Ovary (tissue), 9 donors: ENCODE data around the gene CCR1. TPM values are rescaled to one million over a fixed set of nuclear protein-coding genes. Genes with fewer than 3 reads are reported as not detected.

Experiments used
- DNase-seq, 5 donors: peaks; one replicate each; pipeline ENCODE4 v3.0.0-alpha.2; 2019 to 2020
- H3K27ac ChIP-seq, 2 donors: fragments of 200-600 bp; one replicate each; pipeline versions ENCODE4 v1.5.1 to v1.8.0; 2019 to 2022
- H3K27me3 ChIP-seq: fragments of 200-600 bp; one replicate; pipeline ENCODE4 v1.8.0; 2022
- H3K36me3 ChIP-seq: fragments of 200-600 bp; sonication (generic); one replicate; pipeline ENCODE4 v1.5.1; 2019
- H3K4me1 ChIP-seq: one replicate; pipeline ENCODE4 v1.8.1; 2013; ENCODE audit warnings: mild to moderate bottlenecking, moderate library complexity; ENCODE audit not compliant: insufficient read depth
- H3K4me3 ChIP-seq: fragments of 200-600 bp; sonication (generic); one replicate; pipeline ENCODE4 v1.5.1; 2017
- H3K9me3 ChIP-seq, 2 donors: fragments of 200-600 bp in 1 of 2; sonication (generic) in 1 of 2; one replicate each; pipeline versions ENCODE4 v1.5.1 to v1.8.1; 2013 to 2019; ENCODE audit warnings: mild to moderate bottlenecking in 1 of 2, moderate library complexity in 1 of 2
- EP300 ChIP-seq: sonication (generic); formaldehyde crosslinking; IDR thresholded peaks from one replicate; pipeline ENCODE4 v1.6.1; 2017; ENCODE audit warnings: antibody characterized with exemption
- POLR2A ChIP-seq: fragments of 450-650 bp; IDR thresholded peaks from one replicate; pipeline ENCODE4 v1.6.1; 2017; ENCODE audit warnings: antibody characterized with exemption, mild to moderate bottlenecking, moderate library complexity
- WGBS, 3 donors: extraction: QIAGEN DNeasy Blood & Tissue Kit in 1 of 3; methylation state at CpG; one replicate each; pipeline versions ENCODE4 v1.1.5 to v1.1.7; 2013 to 2017; 5-methylcytosine and 5-hydroxymethylcytosine counted together
- intact Hi-C, 4 donors: fragments of 100-400 bp; cut with DNase I; formaldehyde crosslinking; loops; one replicate each; pipeline versions ENCODE4 v1.11.0 to v1.15.1; 2022 to 2023
- polyA plus RNA-seq, 2 donors: library from polyadenylated mRNA; stranded (reverse); fragments of 200-250 nt in 1 of 2; fragments of 350-450 nt in 1 of 2; fragmentation: Illumina TruSeq in 1 of 2; extraction: RNeasy Lipid Tissue Mini Kit (QIAGEN cat#74804) in 1 of 2; gene quantifications; one replicate each; pipeline ENCODE4 v1.2.3, GENCODE V29; 2013 to 2014
- total RNA-seq, 7 donors: library from RNA; depleted of rRNA in 2 of 7; stranded (reverse); fragments of >200 nt in 2 of 7; fragmentation: NEBNext Ultra II Directional in 3 of 7; extraction: Animal tissue kit (Norgen Biotek cat#: 25700) in 3 of 7; gene quantifications; one replicate each; pipeline versions ENCODE4 v1.1.0 to v1.2.4, GENCODE V29; 2016 to 2023
- TF ChIP-seq, protein P1 (sequence below), 3 donors: fragments of 450-650 bp in 2 of 3; fragments of 200-600 bp in 1 of 3; IDR thresholded peaks; one replicate each; pipeline versions ENCODE4 v1.5.1 to v1.8.0; 2016 to 2022; ENCODE audit warnings: antibody characterized with exemption in 3 of 3, mild to moderate bottlenecking in 1 of 3
- donor health status: DM: no; HTN: no; CAD: no; lungs with moderate emphysema.
- donor health status: DM: no; HTN: no; CAD: no.
- donor health status: Bipolar disorder and iron deficiency.
- donor health status: DM: yes; HTN: yes; CAD: no.
- donor health status: DM: no; HTN: no; CAD: no.
- donor health status: DM: yes; HTN: yes; CAD: no.

CCR1 gene
- total and polyA plus RNA-seq, 9 donors: 2.1 to 14.6 (median 3.5) TPM

GRCh38 chr3:46205286-46205960 is 2.7 kb downstream of the CCR1 start:
- intact Hi-C loops: no loop called here
- Histone ChIP-seq H3K27ac (no peak overlapping the region), H3K36me3 (no peaks in the 10 kb centered on the region), H3K4me1 (no peaks in the 10 kb centered on the region), H3K9me3 (no peaks in the 10 kb centered on the region), H3K4me3 (no peak overlapping the region), H3K27me3 (no peaks in the 10 kb centered on the region)
- WGBS, 3 donors: 43 to 70% (median 47%) methylated on average over 2 of the region's 2 CpGs
- TF ChIP-seq, protein P1, sequence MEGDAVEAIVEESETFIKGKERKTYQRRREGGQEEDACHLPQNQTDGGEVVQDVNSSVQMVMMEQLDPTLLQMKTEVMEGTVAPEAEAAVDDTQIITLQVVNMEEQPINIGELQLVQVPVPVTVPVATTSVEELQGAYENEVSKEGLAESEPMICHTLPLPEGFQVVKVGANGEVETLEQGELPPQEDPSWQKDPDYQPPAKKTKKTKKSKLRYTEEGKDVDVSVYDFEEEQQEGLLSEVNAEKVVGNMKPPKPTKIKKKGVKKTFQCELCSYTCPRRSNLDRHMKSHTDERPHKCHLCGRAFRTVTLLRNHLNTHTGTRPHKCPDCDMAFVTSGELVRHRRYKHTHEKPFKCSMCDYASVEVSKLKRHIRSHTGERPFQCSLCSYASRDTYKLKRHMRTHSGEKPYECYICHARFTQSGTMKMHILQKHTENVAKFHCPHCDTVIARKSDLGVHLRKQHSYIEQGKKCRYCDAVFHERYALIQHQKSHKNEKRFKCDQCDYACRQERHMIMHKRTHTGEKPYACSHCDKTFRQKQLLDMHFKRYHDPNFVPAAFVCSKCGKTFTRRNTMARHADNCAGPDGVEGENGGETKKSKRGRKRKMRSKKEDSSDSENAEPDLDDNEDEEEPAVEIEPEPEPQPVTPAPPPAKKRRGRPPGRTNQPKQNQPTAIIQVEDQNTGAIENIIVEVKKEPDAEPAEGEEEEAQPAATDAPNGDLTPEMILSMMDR (IDR thresholded peaks at IDR 0.05): no peak
- TF ChIP-seq EP300 (no peak), POLR2A (no peak)
- DNase-seq: no peak

DNA sequence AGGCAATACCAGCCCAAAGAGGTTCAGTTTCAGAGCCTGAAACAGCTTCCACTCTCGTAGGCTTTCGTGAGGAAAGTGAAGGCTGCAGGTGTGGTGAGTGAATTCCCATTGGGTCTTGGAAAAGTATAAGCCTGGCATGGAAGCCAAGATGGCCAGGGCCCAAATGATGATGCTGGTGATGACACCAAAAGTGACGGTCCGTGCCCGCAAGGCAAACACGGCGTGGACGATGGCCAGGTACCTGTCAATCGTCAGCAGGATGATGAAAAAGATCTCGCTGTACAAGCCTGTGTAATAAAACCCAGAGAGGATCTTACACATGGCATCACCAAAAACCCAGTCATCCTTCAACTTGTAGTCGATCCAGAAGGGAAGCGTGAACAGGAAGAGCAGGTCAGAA is 4.4 kb downstream of the CCR1 start:
- no peak overlapping the region for H3K4me3 ChIP-seq
- DNase-seq: no peak
- TF ChIP-seq, protein P1 (IDR thresholded peaks at IDR 0.05): no peak
- TF ChIP-seq EP300: no peak
- TF ChIP-seq POLR2A: no peak

GRCh38 chr3:46202535-46202934 is 5.6 kb downstream of the CCR1 start:
- 78 to 84% (median 80%) methylated on average over 4 of the region's 4 CpGs for WGBS, 3 donors
- Histone ChIP-seq H3K27me3 (no peaks in the 10 kb centered on the region), H3K9me3 (no peaks in the 10 kb centered on the region), H3K27ac (no peak overlapping the region), H3K36me3 (no peaks in the 10 kb centered on the region), H3K4me1 (no peaks in the 10 kb centered on the region), H3K4me3 (no peak overlapping the region)
- no peak for DNase-seq
- TF ChIP-seq EP300: no peak
- TF ChIP-seq, protein P1 (IDR thresholded peaks at IDR 0.05): no peak
- TF ChIP-seq POLR2A: no peak
- intact Hi-C loops: no loop called here

More for the DNA sequence above, 4.4 kb downstream of the CCR1 start:
- Histone ChIP-seq H3K27ac (no peak overlapping the region), H3K36me3 (no peaks in the 10 kb centered on the region), H3K9me3 (no peaks in the 10 kb centered on the region), H3K27me3 (no peaks in the 10 kb centered on the region), H3K4me1 (no peaks in the 10 kb centered on the region)
- intact Hi-C loops: no loop called here
- 92 to 96% (median 92%) methylated on average over 12 of the region's 12 CpGs for WGBS, 3 donors

- Histone ChIP-seq H3K4me3 (no peak overlapping the region), H3K9me3 (no peaks in the 10 kb centered on the region), H3K36me3 (no peaks in the 10 kb centered on the region), H3K27ac (no peak overlapping the region), H3K27me3 (no peaks in the 10 kb centered on the region), H3K4me1 (no peaks in the 10 kb centered on the region)
- intact Hi-C loops: no loop called here
- no peak for DNase-seq
- TF ChIP-seq, protein P1 (IDR thresholded peaks at IDR 0.05): no peak
- no peak for TF ChIP-seq EP300
- no peak for TF ChIP-seq POLR2A
- WGBS, 3 donors: 44 to 54% (median 51%) methylated on average over 1 of the region's 1 CpG
These were observed 7.3 kb downstream of the CCR1 start for GRCh38 chr3:46200790-46201189.
